Stimulated activated CD4-positive, alpha-beta T cell treated with anti-CD3 and anti-CD28 coated beads, Interleukin-4, amount 100 ng/mL, for 1 hour (primary cell): ENCODE results near the gene MYRFL.

ENCODE experiments used
- DNase-seq: peaks from one replicate; pipeline ENCODE4 v3.0.0-alpha.2; 2020

Gene MYRFL

DNA sequence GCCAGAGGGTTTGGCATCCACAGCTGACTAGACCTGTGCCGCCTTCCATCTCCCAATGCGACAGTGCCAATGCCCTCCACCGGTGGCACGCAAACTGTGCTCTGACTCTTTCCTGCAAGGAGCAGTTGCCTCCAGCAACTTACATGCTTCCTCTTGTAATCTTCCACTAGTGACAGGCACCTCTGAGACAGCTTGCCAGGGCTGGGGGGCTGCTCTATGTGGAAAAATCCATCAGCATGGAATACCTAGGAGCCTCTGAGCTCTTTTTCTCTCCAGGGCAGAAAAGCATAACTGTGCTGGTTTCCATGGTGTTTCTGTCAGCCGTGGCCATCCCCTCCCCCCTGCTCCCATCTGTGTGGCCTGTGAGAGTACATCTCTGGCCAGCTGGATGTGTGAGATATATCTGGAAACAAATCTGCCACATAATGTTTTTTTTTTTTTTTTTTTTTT lies 110.6 kb downstream of the MYRFL start:
- DNase-seq: no peak

DNA sequence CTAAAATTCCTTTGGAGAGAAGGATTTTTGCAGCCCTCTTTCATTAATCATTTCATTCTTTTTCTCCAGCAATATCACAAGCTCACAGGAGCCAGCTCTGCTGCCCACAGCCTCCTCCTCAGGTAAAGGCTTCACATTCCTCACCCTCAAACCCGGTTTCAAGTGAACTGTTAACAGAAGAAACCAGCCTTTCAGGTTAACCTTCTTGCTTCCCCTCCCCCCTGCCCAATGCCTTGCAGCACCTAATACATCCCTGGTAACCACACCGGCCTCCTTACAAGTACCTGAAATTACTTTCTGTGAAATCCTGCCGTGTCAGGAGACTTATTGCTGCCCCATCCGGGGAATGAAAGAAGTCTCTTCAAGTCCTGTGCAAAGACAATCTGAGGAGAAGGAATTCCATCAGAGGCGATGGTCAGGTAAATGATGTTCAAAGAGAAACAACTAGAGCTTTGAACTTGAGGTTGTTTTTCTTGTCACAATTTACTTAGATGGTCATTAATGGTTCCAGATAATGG lies 111.2 kb downstream of the MYRFL start:
- DNase-seq: no peak

DNA sequence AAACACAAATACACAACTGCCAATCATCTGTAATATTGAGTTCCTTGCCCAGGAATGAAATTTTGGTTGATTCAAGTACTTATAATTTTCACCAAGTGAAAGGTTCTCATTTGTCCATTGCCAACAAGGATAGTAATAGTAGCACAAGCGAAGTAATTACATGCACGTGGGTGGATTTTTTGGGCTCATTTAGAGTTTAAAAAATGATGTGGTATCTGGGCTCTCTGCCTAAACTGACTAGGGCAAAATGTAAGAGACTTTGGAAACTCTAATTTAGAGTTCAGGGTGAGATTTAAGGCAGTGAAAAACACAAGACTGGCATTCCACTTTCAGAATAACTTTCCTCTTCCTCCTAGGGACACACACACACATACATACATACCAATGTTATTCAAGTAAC lies 111.7 kb downstream of the MYRFL start:
- no peak for DNase-seq

DNA sequence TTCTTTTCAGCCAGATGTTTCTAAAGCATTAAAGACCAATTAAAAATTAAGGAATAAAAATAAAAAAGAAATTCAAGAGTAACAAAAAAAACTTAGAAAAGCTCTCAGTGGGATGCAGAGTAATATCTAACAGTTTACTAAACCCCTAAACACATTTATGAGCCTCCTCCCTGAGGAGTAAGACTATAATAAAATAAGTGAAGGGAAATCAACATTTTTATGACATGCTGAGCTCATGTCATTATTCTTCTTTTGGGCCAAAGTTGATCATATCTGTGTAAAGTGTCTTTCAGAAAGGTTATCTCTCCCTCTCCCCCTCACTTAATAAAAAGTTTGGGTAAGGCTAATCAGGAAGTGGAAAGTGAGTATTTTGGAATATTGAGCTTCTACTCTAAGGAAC lies 122.1 kb downstream of the MYRFL start:
- DNase-seq: no peak

DNA sequence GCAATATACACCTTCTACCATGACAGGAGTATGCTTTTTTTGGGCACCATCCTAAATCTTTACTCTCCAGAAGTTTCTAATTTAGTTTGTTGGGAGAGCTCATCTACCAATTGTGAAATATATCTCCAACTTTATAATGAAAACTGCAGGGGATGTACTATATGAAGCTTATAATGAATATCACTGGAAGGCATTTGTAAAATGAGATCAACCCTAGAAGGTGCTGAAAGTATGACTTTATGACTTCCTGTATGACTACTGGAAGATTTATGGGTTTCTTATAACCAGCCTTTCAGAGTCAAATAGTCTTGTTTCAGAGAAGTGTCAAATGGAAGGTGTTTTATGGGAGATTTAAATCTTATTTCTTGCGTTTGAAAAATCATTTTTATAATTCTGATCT lies 122.9 kb downstream of the MYRFL start:
- DNase-seq: no peak

DNA sequence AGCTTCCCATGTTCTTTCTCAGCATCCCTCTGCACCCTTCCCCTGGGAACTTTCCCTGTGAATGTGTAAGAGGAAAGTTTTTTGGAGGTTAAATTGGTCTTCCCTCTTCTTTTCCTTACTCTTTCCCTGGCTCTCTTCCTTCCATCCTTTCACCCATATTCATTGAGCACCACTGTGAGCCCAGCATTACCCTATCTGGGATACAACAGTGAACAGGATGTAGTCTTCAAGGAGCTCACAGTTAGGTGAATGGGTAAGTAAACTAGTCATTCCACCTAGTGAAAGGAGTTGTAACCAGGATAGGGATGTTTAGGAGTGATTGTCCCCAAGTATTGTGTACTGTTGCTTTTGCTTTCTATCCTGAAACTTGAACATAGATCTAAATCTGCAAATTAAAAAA lies 123.8 kb downstream of the MYRFL start:
- DNase-seq: no peak

DNA sequence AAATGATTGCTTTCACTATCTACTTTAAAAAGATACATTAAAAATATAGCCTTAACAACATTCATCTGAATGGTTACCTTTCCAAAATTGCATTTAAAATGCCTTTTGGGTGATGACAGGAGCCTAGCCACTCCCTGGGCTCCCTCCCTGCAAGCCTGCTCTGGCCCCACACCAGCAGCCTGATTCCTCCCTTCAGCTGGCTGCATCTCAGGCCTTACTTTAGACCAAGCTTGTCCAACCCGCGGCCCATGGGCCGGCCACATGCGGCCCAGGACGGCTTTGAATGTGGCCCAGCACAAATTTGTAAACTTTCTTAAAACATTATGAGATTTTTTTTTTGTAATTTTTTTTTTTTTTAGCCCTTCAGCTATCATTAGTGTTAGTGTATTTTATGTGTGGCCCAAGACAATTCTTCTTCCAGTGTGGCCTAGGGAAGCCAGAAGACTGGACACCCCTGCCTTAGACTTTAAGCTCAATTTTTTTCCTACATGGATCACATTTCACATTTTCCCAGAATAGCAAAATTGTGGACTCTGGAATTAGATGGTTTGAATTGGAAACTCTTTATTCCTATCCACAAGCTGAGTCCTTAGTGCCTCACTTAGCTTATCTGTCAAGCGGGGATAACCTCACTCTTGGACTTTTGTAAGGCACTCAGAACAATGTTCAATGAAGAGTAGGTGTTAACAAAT lies 124.4 kb downstream of the MYRFL start:
- DNase-seq: no peak

DNA sequence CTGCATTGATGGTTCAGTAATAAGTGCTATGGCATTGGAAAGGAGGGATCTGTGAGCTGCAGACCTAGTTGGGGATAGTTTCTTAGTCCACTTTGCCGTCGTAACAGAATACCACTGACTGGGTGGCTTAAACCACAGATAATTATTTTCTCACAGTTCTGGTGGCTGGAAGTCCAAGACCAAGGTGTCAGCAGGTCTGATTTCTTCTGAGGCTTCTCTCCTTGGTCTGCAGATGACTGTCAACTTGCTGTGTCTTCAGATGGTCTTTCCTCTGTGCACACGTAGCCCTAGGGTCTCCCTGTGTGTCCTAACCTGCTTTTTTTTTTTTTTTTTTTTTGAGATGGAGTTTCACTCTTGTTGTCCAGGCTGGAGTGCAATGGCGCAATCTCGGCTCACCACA lies 126.1 kb downstream of the MYRFL start:
- DNase-seq: no peak

DNA sequence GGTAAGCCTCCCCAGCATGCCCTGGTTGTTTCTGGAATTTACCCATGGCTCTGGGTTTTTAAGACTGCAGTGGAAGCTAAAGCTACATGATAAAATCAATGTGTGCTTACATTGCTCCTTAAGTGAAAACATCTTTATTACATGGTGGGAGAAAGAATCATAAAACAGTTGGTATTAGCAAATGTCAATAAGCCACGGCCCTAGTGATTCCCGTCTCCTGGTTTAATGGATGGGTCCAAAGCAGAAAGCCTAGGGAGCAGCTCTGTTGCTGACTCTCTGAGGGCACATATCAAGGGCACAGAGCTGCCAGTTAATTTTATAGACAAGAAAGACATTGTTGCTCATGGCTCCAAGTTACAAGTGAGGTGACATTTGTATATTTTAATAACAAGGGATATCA lies 127.9 kb downstream of the MYRFL start:
- DNase-seq: no peak

DNA sequence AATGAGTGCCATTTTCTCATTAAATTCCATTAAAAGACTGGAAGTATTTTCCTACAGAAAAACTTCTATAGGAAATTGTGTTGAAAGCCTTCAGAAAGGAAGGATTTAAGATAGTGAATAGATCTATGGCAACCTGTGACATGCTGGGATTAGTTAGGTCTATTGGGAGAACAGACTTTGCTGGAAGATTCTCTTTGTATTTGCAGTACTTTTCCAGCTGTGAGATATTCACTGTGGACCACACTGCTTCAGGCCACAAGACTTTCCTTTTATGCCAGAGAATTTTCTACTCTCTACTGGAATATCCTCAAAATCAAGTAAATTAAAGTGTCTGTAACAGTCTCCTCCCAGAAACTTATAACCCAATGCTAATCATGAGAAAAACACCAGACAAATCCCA lies 136.2 kb downstream of the MYRFL start:
- DNase-seq: no peak

DNA sequence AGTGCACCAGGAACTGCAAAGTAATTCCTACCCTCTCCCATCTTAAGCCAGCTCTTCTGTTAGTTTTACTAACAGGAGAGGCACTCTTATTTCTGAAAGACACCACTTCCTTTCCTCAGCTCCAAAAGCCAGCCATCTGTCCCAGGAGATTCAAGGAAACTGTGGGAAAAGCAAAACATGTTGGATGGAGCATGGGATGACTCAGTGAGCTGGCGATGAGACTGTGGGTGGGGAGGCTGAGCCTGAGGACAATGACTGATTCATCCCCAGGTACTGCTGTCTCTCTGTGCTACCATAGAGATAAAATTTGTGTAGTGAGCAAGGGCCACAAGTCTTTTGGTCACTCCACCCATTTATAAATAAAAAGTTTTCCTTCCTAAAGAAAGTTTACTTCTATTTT lies 141.4 kb downstream of the MYRFL start:
- DNase-seq: no peak

DNA sequence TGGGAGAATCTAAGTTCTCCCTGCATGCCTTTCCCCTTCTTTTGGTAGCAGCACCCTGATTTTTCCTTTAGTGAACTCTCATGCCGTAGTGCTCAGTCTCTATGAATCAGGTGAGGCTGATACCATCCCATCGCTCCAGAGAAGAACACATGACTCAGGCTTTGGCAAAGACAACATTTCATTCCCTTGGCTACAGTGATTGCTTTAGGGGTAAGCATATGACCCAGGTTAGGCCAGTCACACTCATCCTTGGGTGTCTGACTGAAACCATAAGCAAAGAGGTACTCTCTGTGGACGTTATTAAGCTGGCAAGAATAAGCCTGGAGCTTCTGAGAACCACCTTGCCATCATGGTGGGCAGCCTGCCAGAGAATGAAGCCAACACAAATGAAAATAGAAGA lies 141.8 kb downstream of the MYRFL start:
- DNase-seq: no peak

DNA sequence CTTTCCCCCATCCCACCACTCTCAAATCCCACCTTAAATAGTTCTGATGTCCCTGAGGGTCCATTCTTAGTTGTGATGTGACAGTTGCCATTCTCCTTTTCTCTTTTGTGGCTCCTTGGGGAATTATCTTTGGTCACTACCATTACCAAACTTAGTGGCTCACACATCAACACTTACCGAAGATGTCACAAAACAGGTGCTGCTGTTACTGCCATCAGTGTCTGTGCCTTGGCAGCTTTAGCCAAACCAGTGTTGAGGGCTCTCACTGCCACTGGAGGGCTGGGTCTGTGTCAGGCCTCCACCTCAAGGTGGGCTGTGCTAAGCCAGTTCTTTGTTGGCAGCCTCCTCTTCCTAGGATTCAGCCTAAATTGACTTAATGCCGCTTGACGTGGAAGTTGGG lies 144.0 kb downstream of the MYRFL start:
- DNase-seq: no peak

DNA sequence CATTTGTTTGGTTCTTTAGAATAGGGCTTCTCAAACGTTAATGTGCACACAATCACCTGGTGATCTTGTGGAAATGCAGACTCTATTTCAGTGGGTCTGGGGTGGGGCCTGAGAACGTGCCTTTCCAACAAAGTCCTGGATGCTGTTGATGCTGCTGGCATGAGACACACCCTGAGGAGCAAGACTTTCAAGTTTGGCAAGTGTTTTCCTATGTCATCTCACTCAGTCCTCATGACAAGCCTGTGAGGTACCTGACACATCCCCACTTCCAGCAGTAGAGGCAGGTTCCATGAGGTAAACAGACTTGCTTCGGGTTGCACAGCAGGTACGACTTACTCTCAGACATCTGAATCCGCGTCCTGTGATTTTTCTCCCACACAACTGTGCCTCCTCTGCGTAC lies 147.1 kb downstream of the MYRFL start:
- DNase-seq: no peak

DNA sequence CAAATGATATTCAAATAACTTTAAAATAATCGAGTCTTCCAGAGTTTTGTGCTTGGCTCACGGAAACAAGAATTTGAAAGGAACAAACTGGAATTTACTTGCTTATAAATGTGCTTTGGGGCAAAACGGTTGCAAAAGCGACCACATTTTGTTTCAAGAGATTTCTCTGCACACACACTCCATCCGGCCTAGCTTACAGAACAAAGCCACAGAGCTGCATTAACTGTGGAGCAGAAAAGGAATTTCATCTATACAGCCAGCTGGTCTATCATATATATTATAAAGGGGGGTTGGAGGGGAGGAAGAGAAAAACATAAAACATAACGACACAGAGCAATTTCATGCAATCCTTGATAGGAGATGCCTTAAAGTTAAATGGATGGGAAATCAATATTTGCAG lies 153.0 kb downstream of the MYRFL start:
- no peak for DNase-seq

DNA sequence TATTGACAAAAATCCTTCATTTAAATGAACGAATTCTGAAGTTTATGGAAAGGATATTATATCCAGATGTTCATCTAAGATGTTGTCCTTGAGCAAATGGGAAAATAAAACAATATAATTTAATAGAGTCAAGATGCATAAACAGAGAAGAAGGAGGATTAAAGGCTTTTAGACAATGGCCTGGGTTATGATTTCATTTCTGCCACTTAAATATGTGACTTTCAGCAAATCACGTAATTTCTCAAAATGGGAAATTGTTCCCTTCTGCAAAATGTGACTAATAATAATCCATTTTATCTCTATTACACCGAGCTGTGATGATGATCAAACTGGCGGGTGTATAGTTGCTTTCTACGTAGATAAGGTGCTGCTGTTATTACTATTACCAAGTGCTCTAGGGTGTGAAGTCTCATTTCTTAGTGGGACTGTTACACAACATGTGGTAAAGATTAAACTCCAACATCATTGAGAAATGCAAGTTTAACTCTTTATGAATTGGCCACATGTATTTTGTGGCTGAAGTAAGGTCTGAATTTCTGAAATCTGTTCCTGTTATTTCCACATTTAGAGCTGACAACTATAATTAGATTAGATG lies 157.0 kb downstream of the MYRFL start:
- no peak for DNase-seq

DNA sequence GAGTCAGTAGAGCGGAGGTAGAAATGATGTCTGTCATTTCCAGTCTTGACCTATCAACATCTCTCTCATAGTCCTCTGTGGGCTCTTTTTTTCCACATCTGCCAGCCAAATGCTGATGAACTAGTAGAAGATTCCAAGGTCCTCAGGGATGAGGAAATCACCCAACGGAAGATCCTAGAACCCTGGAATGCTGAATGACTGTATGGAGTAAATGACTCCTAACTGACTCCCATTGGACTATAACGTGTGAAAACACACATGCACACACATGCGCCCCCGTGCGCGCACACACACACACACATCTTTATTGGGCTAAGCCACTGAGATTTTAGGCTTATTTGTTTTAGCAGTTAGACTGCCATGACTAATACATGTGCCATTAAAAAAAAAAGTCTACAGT lies 159.2 kb downstream of the MYRFL start:
- no peak for DNase-seq

DNA sequence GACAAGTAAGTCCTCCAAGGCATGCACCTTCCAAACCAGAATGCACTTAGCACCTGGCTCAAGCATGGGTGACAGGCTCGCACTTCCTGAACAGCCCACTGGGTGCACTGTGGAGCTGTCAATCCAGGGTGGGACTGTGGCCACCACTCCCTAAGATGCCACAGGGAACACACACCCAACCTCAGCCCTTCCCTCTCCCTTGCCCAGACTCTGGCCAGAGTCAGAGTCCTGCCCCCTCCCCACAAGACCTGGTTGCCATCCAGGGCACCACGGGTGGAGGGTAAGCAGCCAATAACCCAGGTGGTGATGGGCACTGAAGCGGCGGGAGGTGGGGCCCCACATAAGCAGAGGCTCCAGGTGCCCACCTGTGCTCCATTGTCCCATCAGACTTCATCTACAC lies 160.6 kb downstream of the MYRFL start:
- no peak for DNase-seq

DNA sequence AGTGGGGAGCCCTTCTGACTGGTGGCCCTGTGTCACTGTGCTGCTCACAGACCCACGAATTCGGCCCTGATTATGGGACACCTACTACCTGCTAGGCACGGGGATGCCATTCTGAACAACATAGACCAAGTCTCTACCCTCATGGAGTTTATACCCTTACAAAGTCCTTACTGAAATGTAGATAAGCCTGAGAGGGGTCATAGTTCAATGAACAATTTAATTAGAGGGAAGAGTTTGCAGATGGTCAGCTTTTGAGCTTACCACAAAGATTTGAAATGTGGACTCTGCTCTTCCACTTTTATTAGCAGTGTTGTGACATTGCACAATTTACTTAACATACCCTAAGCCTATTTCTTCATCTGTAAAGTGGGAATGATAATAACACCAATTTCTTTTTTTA lies 161.1 kb downstream of the MYRFL start:
- no peak for DNase-seq

DNA sequence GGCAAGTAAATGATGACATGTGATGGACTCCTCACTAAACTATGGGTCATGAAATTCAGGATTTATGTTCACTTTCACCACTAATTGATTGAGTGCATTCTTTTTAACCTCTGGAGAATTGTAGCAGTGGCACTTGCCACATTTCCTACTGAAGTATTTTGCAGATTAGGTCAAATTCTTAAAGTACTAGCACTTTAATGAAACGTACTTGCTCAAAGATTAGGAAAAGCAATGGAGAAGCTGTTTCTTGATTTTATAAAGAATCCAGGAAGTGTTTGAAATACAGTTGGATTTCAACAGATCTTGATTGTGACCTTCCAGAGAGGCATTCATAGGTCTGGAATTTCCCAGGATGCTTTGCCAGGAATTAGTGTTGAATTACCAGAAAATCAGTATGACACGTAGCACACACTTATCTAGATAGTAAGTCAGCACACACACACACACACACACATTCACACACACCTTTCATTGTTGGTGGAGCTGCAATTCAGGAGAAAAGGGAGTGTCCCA lies 162.6 kb downstream of the MYRFL start:
- DNase-seq: no peak

DNA sequence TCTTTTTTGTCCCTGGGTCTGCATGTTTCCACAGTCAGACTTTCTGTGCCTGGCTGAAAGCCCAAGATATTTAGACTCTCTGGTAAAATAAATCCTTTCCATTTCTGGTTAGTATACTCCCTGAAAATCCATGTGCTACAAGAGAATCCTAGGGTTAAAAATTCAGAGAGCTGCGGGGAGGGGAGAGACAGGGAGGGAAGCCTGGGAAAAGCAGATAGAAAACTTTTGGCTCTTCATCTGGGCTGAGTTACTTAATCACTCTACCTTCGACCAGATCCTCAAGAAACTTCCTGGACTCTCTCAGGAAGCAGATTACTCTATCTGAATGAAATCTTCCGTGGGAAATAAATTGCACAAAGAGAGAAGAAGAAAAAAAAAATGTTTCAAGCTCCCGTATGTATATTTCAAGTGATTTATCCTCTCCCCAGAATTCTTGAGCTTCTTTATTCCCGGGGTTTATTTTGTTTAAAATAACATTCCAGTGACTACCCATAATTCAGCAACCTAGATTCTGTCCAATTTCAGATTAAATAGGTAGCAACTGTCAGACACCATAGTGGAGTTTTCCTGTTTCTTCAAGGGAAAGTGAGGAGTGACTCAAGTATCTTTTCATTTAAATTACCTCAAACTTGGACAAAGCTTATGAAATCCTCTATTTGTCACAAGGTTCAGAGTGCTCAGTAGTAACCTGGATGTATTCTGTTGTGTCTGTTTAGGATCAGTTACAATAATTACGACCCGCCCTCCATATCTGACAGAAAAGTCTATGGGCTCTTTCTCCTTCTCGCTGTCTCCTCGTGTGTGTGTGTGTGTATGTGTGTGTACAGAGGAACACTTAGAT lies 163.7 kb downstream of the MYRFL start:
- DNase-seq: no peak

DNA sequence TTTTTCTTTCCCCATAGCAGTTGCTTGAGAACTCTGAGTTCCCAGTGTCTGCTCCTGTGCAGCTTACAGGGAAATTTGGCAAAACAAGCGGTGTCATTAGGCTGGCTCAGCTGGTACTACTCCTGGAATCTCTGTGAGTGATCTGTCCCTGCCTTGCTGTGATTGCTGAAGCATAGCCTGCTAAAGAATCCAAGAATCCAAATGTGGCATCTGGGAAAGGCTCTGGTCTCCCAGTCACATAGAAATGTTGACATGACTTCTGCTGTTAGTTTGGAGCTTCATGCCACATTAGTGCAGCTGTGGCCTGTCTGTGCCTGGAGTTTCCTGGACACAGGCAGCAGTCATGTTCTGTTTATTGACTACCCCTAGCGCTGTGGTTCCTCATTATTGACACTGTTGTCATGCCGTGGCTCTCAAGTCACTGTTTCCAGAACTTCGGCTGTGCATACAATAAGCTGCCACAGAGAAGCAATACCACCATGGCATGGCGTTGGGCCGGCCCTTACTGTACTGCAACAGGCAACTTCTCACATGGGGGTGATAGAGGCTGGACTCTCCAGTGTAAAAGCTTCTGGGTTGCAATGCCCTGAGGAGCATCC lies 166.8 kb downstream of the MYRFL start:
- DNase-seq: no peak

DNA sequence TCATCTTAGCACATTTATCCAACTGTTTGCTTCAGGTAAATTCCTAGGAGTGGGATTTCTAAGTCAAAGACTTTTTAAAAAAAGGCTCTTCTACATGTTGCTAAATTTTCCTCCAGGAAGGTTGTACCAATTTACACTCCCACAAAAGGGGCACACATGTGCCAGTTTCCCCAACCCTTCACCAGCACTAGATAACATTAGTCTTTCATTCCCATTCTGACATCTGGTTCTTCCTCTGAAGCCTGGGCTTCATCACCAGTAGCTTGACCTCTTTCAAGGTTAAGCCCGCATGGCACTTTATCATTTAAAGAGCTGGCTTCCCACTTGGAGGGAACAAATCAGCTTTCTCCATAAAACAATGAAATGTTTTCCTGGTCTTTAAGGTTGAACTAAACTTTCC lies 168.4 kb downstream of the MYRFL start:
- DNase-seq: no peak
